ENCODE results near the gene COG5. TPM values are rescaled to one million over a fixed set of nuclear protein-coding genes. Genes with fewer than 3 reads are reported as not detected.

COG5 gene
- total and polyA plus RNA-seq, 2 experiments from 2014 or later: 15.4 to 36.5 TPM

DNA sequence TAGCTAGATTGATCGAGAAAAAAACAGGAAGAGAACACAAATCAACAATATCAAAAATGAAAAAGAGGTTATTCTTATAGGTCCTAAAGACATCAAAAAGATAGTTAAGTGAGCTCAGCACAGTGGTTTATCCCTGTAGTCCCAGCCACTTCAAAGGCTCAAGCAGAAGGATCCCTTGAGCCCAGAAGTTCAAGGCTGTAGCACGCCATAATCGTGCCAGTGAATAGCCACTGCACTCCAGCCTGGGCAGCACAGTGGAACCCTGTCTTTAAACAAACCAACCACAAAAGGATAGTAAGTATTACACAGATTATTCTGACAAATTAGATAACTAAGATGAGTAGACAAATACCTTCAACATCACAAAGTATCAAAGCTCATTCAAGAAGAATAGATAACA, 311.8 kb downstream of the COG5 start (continued):
- TF ChIP-seq, protein P1, sequence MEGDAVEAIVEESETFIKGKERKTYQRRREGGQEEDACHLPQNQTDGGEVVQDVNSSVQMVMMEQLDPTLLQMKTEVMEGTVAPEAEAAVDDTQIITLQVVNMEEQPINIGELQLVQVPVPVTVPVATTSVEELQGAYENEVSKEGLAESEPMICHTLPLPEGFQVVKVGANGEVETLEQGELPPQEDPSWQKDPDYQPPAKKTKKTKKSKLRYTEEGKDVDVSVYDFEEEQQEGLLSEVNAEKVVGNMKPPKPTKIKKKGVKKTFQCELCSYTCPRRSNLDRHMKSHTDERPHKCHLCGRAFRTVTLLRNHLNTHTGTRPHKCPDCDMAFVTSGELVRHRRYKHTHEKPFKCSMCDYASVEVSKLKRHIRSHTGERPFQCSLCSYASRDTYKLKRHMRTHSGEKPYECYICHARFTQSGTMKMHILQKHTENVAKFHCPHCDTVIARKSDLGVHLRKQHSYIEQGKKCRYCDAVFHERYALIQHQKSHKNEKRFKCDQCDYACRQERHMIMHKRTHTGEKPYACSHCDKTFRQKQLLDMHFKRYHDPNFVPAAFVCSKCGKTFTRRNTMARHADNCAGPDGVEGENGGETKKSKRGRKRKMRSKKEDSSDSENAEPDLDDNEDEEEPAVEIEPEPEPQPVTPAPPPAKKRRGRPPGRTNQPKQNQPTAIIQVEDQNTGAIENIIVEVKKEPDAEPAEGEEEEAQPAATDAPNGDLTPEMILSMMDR (conservative IDR thresholded peaks at IDR 0.05; ENCODE audit: low read depth in 2 of 2): no peak
- TF ChIP-seq ZNF114 (CRISPR knock-in tag; IDR thresholded peaks at IDR 0.05) (no peak), ZNF331 (CRISPR knock-in tag; IDR thresholded peaks at IDR 0.05; ENCODE audit: low read depth) (no peak), CREB1 (CRISPR knock-in tag; IDR thresholded peaks at IDR 0.05; ENCODE audit: low read depth) (no peak), NANOG (IDR thresholded peaks at IDR 0.05; ENCODE audit: borderline replicate concordance) (no peak), STAT1 (IDR thresholded peaks at IDR 0.05; ENCODE audit: unreplicated experiment) (no peak), EZH2phosphoT487 (IDR thresholded peaks at IDR 0.05; ENCODE audit: unreplicated experiment) (no peak), POLR2AphosphoS5 (IDR thresholded peaks at IDR 0.05; ENCODE audit: low read depth) (no peak)
- TF ChIP-seq, protein P2, sequence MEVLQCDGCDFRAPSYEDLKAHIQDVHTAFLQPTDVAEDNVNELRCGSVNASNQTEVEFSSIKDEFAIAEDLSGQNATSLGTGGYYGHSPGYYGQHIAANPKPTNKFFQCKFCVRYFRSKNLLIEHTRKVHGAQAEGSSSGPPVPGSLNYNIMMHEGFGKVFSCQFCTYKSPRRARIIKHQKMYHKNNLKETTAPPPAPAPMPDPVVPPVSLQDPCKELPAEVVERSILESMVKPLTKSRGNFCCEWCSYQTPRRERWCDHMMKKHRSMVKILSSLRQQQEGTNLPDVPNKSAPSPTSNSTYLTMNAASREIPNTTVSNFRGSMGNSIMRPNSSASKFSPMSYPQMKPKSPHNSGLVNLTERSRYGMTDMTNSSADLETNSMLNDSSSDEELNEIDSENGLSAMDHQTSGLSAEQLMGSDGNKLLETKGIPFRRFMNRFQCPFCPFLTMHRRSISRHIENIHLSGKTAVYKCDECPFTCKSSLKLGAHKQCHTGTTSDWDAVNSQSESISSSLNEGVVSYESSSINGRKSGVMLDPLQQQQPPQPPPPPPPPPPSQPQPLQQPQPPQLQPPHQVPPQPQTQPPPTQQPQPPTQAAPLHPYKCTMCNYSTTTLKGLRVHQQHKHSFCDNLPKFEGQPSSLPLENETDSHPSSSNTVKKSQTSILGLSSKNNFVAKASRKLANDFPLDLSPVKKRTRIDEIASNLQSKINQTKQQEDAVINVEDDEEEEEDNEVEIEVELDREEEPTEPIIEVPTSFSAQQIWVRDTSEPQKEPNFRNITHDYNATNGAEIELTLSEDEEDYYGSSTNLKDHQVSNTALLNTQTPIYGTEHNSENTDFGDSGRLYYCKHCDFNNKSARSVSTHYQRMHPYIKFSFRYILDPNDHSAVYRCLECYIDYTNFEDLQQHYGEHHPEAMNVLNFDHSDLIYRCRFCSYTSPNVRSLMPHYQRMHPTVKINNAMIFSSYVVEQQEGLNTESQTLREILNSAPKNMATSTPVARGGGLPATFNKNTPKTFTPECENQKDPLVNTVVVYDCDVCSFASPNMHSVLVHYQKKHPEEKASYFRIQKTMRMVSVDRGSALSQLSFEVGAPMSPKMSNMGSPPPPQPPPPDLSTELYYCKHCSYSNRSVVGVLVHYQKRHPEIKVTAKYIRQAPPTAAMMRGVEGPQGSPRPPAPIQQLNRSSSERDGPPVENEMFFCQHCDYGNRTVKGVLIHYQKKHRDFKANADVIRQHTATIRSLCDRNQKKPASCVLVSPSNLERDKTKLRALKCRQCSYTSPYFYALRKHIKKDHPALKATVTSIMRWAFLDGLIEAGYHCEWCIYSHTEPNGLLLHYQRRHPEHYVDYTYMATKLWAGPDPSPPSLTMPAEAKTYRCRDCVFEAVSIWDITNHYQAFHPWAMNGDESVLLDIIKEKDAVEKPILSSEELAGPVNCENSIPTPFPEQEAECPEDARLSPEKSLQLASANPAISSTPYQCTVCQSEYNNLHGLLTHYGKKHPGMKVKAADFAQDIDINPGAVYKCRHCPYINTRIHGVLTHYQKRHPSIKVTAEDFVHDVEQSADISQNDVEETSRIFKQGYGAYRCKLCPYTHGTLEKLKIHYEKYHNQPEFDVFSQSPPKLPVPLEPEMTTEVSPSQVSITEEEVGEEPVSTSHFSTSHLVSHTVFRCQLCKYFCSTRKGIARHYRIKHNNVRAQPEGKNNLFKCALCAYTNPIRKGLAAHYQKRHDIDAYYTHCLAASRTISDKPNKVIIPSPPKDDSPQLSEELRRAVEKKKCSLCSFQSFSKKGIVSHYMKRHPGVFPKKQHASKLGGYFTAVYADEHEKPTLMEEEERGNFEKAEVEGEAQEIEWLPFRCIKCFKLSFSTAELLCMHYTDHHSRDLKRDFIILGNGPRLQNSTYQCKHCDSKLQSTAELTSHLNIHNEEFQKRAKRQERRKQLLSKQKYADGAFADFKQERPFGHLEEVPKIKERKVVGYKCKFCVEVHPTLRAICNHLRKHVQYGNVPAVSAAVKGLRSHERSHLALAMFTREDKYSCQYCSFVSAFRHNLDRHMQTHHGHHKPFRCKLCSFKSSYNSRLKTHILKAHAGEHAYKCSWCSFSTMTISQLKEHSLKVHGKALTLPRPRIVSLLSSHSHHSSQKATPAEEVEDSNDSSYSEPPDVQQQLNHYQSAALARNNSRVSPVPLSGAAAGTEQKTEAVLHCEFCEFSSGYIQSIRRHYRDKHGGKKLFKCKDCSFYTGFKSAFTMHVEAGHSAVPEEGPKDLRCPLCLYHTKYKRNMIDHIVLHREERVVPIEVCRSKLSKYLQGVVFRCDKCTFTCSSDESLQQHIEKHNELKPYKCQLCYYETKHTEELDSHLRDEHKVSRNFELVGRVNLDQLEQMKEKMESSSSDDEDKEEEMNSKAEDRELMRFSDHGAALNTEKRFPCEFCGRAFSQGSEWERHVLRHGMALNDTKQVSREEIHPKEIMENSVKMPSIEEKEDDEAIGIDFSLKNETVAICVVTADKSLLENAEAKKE (CRISPR knock-in tag; IDR thresholded peaks at IDR 0.05): no peak
